ENCODE results near the gene KIF3A.

GRCh38 chr5:132768485-132768868 is 31.1 kb upstream of the KIF3A start:
- TF ChIP-seq TEAD4 (IDR thresholded peaks at IDR 0.05; ENCODE audit: low read depth, low read length) = no peak
- no peak for TF ChIP-seq RBBP5 (IDR thresholded peaks at IDR 0.05; ENCODE audit: borderline replicate concordance, low read depth, low read length)
- no peak for TF ChIP-seq CTCF (IDR thresholded peaks at IDR 0.05; ENCODE audit: control extremely low read depth in 1 of 3, insufficient read depth in 1 of 3, low read depth in 1 of 3, low read length in 3 of 3)
- TF ChIP-seq TBP (IDR thresholded peaks at IDR 0.05; ENCODE audit: low read depth, low read length) = no peak
- TF ChIP-seq RFX5 (IDR thresholded peaks at IDR 0.05; ENCODE audit: borderline replicate concordance, low read depth, low read length) = no peak
- TF ChIP-seq RAD21 (IDR thresholded peaks at IDR 0.05 in 1 of 2, conservative IDR thresholded peaks at IDR 0.05 in 1 of 2; ENCODE audit: low read depth in 2 of 2, low read length in 2 of 2) = no peak
- TF ChIP-seq TAF7 (optimal IDR thresholded peaks at IDR 0.05; ENCODE audit: borderline replicate concordance, low read depth, low read length) = no peak
